ENCODE measurements around the gene TRMT2A.

TRMT2A gene

GRCh38 chr22:20152464-20152890 lies 35.5 kb upstream of the TRMT2A start:
- Histone ChIP-seq H3K4me2 (peak overlapping the region in 7 of 11 experiments; percentile 4 to 92 (median 30); a peak in 8 of 22 replicates), H3K9ac (peak overlapping the region in 1 of 11 experiments; percentile 25; a peak in 1 of 22 replicates)

DNA sequence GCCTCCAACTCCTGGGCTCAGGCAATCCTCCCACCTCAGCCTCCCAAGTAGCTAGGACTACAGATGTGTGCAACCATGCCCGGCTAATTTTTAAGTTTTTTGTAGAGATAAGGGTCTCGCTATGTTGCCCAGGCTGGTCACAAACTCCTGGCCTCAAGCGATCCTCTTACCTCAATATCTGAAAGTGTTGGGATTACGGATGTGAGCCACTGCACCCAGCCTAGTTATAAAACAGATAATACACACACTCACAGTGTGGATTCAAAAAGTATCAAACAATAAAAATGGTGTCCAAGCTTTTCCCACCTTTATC lies 34.2 kb upstream of the TRMT2A start:
- H3K4me1 ChIP-seq: peaks cover 38 to 98% (median 95%) of the 10 kb centered on the region in 10 experiments
- H3K4me2 ChIP-seq: peak overlapping the region in 4 of 11 experiments; percentile 12 to 92 (median 40); a peak in 4 of 22 replicates

More at GRCh38 chr22:20152464-20152890, 35.5 kb upstream of the TRMT2A start:
- Histone ChIP-seq H3K27ac (peak overlapping the region in 4 of 11 experiments; percentile 7 to 79 (median 37); a peak in 3 of 22 replicates), H3K4me1 (peaks cover 34 to 98% (median 95%) of the 10 kb centered on the region in 10 experiments), H4K20me1 (peaks cover 0 to 27% (median 0%) of the 10 kb centered on the region in 11 experiments; a peak in 7 of 22 replicates), H3K27me3 (no peaks in the 10 kb centered on the region), H3K36me3 (no peaks in the 10 kb centered on the region), H3K4me3 (no peak overlapping the region), H3K9me3 (replicated peaks in 1 of 11) (no peaks in the 10 kb centered on the region)
- TF ChIP-seq Cebpa-rat (IDR thresholded peaks at IDR 0.05): no peak

GRCh38 chr22:20150381-20151275 lies 33.6 kb upstream of the TRMT2A start, which contains the start of gene CCDC188:
Gene CCDC188 (minus strand): TSS chr22:20151055. CDS start chr22:20150986, 69 bp downstream.
- Histone ChIP-seq H3K9me3 (replicated peaks in 1 of 11) (no peaks in the 10 kb centered on the region), H3K36me3 (peaks cover 0 to 2% (median 0%) of the 10 kb centered on the region in 11 experiments; a peak in 1 of 22 replicates), H3K27ac (peak within 1 kb of the TSS in 1 of 11 experiments; percentile 14; a peak in 2 of 22 replicates), H3K4me1 (peaks cover 39 to 98% (median 91%) of the 10 kb centered on the region in 10 experiments), H4K20me1 (peaks cover 9 to 31% (median 17%) of the 10 kb centered on the region in 11 experiments; a peak in 18 of 22 replicates), H3K9ac (peak within 1 kb of the TSS in 2 of 11 experiments; percentile 19 to 26; a peak in 3 of 22 replicates), H3K4me3 (0 out of 20 replicates have a peak within 1 kb of the TSS, but pooled peaks of 1 of the 10 experiments have one; percentile 19), H3K27me3 (no peaks in the 10 kb centered on the region), H3K4me2 (peak within 1 kb of the TSS; percentile 26 to 93 (median 71); a peak in 19 of 22 replicates)
- TF ChIP-seq Cebpa-rat (IDR thresholded peaks at IDR 0.05): no peak

More for the DNA sequence above, 34.2 kb upstream of the TRMT2A start:
- Histone ChIP-seq H4K20me1 (peaks cover 9 to 26% (median 11%) of the 10 kb centered on the region in 11 experiments; a peak in 18 of 22 replicates), H3K4me3 (no peak overlapping the region), H3K27ac (no peak overlapping the region), H3K9ac (no peak overlapping the region; a peak in 1 of 22 replicates), H3K9me3 (replicated peaks in 1 of 11) (no peaks in the 10 kb centered on the region), H3K36me3 (no peaks in the 10 kb centered on the region), H3K27me3 (no peaks in the 10 kb centered on the region)
- no peak for TF ChIP-seq Cebpa-rat (IDR thresholded peaks at IDR 0.05)

DNA sequence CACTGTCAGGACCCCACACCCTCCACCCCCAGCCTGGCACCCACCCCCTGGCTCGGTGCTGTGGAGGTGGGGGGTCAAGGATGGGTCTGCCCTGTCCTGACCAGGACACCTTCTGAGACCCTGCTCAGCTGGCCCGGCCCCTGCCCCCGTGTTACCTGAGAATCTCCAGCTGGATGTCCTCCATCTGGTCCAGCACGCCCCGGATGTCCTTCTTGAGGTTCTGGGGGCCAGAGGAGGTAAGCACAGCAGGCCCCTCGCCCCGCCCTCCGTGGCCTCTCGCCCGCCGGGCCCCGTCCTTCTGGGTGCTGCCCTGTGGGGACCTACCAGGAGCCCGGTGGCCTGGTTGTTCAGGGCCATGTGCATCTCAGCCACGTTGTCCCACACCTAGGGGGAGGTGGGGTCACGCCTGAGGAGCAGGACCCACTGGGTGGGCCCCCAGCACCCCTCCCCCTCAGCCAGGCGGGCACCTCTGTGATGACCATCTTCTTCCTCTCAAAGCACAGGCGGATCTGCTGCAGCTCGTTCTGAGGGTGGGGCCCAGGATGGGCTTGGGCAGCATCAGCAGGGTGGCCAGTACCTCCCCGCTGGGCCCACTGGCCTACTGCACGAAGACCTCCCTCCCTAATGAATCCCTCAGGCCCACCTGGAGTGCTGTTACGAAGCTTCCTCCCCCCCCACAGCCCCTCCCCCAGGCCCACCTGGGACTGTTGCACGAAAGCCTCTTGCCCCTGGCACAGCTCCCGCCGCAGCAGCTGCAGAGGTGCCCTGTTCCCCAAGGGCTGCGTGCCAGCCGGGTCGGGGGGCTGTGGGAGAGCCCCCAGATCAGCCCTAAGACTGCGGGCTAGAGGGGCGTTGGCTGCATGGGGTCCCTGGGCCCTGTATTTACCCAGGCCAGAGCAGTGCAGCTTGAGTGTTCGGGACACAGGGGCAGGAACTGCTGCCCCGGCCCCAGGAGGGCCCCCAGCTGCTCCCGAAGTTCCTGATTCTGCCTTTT lies 32.5 kb upstream of the TRMT2A start:
- peak overlapping the region; percentile 26 to 93 (median 71); a peak in 20 of 22 replicates for H3K4me2 ChIP-seq
- H3K27me3 ChIP-seq: no peaks in the 10 kb centered on the region
- peak overlapping the region in 3 of 11 experiments; percentile 19 to 44 (median 26); a peak in 2 of 22 replicates for H3K9ac ChIP-seq
- peaks cover 0 to 11% (median 0%) of the 10 kb centered on the region in 11 experiments; a peak in 2 of 22 replicates for H3K36me3 ChIP-seq
- H4K20me1 ChIP-seq: peaks cover 9 to 42% (median 18%) of the 10 kb centered on the region in 11 experiments; a peak in 18 of 22 replicates
- H3K4me1 ChIP-seq: peaks cover 34 to 89% (median 81%) of the 10 kb centered on the region in 10 experiments
- 0 out of 22 replicates have a peak overlapping the region, but pooled peaks of 1 of the 11 experiments have one; percentile 13 for H3K27ac ChIP-seq
- no peak for TF ChIP-seq Cebpa-rat (IDR thresholded peaks at IDR 0.05)
- H3K4me3 ChIP-seq: 0 out of 20 replicates have a peak overlapping the region, but pooled peaks of 1 of the 10 experiments have one; percentile 19
- H3K9me3 ChIP-seq (replicated peaks in 1 of 11): no peaks in the 10 kb centered on the region

- peaks cover 9 to 53% (median 18%) of the 10 kb centered on the region in 11 experiments; a peak in 18 of 22 replicates for H4K20me1 ChIP-seq
- H3K36me3 ChIP-seq: peaks cover 0 to 22% (median 5%) of the 10 kb centered on the region in 11 experiments; a peak in 9 of 22 replicates
- peak overlapping the region in 8 of 11 experiments; percentile 36 to 98 (median 93); a peak in 14 of 22 replicates for H3K4me2 ChIP-seq
- H3K4me3 ChIP-seq: no peak overlapping the region
- H3K4me1 ChIP-seq: peaks cover 32 to 78% (median 69%) of the 10 kb centered on the region in 10 experiments
- no peaks in the 10 kb centered on the region for H3K9me3 ChIP-seq (replicated peaks in 1 of 11)
- peak overlapping the region in 2 of 11 experiments; percentile 65 to 70; a peak in 1 of 22 replicates for H3K9ac ChIP-seq
- no peak for TF ChIP-seq Cebpa-rat (IDR thresholded peaks at IDR 0.05)
- no peak overlapping the region for H3K27ac ChIP-seq
- no peaks in the 10 kb centered on the region for H3K27me3 ChIP-seq
Observed at GRCh38 chr22:20148414-20148813, 31.4 kb upstream of the TRMT2A start.

DNA sequence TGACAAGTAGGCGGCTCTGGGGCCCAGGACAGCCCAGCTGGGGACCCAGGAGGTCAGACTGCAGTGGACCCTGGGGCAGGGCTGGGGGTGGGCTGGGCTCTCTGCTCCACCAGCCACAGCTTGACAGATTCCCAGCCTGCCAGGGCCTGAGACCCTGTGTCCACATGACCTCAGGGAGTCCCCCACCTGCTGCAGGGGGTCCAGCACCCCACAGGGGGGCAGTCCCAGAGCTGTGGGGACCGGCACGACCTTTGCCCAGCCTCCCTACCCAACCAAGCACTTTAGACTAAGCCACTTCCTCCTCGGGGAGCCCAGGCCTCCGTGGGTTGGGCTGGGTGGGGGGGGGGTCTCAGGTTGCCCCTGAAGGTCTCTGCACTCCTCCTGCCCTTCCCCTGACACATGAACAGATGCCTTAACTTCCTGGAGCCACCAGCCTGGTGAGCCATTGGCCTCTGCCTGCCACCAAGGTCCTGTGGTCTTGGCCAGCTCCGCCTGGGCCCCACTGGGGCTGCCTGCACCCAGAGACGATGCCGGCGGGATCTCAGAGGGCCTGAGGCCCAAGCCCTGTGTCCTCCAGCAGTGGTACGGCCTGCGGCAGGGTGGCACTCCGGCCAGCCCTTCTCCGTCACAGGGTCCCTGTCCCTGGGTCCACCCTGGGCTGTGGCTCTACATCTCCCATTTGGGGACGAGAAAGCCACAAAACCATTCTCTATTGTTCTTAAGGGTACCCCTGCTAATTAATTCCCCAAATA lies 30.4 kb upstream of the TRMT2A start:
- Histone ChIP-seq H3K27ac (peak overlapping the region in 8 of 11 experiments; percentile 20 to 64 (median 49); a peak in 14 of 22 replicates), H3K4me3 (peak overlapping the region in 6 of 10 experiments; percentile 1 to 40 (median 22); a peak in 5 of 20 replicates)

GRCh38 chr22:20146777-20147176 lies 29.8 kb upstream of the TRMT2A start:
- Histone ChIP-seq H3K4me1 (peaks cover 32 to 71% (median 60%) of the 10 kb centered on the region in 10 experiments), H3K9me3 (replicated peaks in 1 of 11) (no peaks in the 10 kb centered on the region), H3K9ac (peak overlapping the region; percentile 18 to 70 (median 54); a peak in 17 of 22 replicates), H3K27ac (peak overlapping the region in 8 of 11 experiments; percentile 20 to 64 (median 48); a peak in 14 of 22 replicates), H3K4me3 (peak overlapping the region in 6 of 10 experiments; percentile 1 to 40 (median 22); a peak in 6 of 20 replicates), H3K27me3 (no peaks in the 10 kb centered on the region), H3K36me3 (peaks cover 0 to 35% (median 12%) of the 10 kb centered on the region in 11 experiments; a peak in 11 of 22 replicates), H3K4me2 (peak overlapping the region; percentile 85 to 98 (median 91)), H4K20me1 (peaks cover 9 to 70% (median 29%) of the 10 kb centered on the region in 11 experiments; a peak in 19 of 22 replicates)
- no peak for TF ChIP-seq Cebpa-rat (IDR thresholded peaks at IDR 0.05)

More for the DNA sequence above, 30.4 kb upstream of the TRMT2A start:
- Histone ChIP-seq H3K4me2 (peak overlapping the region; percentile 85 to 98 (median 91)), H4K20me1 (peaks cover 9 to 63% (median 25%) of the 10 kb centered on the region in 11 experiments; a peak in 19 of 22 replicates), H3K36me3 (peaks cover 0 to 32% (median 7%) of the 10 kb centered on the region in 11 experiments; a peak in 11 of 22 replicates), H3K9ac (peak overlapping the region; percentile 18 to 70 (median 54); a peak in 18 of 22 replicates), H3K27me3 (no peaks in the 10 kb centered on the region), H3K9me3 (replicated peaks in 1 of 11) (no peaks in the 10 kb centered on the region), H3K4me1 (peaks cover 32 to 71% (median 60%) of the 10 kb centered on the region in 10 experiments)
- TF ChIP-seq Cebpa-rat (IDR thresholded peaks at IDR 0.05): no peak
